HG02759 (cell line): ENCODE results near the gene LZTFL1.

Experiments used
- ATAC-seq: cut with Tn5 transposase; IDR thresholded peaks from one replicate; pipeline ENCODE4 v1.9.1; 2021; ENCODE audit warnings: mild to moderate bottlenecking, moderate library complexity; ENCODE audit not compliant: unreplicated experiment

Gene LZTFL1

DNA sequence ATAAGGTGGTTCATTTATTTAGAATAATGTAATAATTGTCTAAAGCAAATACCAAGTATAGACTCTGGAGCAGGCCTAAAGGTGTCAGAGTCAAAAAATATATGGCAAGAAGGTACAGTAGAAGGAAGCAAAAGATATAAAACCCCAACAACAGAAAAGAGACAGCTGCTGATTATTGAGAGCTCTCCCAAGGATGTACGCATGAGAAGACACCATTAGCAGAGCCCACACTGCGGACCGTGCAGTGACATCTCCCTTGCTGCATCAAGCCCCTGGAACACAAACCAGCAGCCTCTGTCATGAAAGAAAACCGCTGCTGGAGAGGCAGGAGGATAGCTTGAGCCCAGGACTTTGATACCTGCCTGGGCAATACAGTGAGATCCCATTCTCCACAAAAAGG, 27.6 kb downstream of the LZTFL1 start:
- ATAC-seq, result no peak

GRCh38 chr3:45807681-45808540, 34.0 kb downstream of the LZTFL1 start:
- no peak for ATAC-seq

DNA sequence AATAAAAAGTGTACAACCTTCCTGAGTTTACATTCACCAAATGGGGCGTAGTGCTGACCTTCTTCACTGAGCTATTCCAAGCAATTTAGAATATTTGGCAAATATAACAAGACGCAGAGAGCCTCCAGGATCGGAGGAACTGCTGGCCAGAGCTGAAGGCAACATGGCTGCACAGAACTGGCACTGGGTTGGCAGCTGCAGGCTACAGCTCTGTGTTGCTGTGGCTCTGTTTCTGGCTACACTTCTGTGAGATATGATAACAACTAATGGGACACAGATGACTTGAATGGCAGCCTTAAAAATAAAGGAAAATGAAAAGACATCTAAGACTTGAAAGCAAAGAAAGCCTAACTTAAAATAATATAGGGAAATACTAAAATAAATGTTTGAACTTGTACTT, 34.8 kb downstream of the LZTFL1 start:
- ATAC-seq, result no peak

DNA sequence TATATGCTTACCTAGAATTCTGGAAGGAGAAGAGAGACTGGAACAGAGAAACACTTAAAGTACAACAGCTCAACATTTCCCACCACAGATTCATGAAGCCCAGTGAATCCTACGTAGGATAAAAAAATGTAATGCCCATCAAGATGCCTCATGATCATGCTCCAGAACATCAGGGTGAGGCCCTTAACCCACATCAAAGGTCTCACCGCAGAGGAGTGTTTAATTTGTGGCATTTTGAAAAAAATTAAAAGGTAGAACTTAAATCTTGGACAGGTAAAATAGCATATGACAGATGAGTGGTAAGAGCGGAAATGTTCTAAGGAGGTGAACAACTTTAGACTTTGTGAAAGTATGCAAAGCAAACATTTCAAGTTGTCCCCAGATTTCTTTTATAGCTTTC, 35.8 kb downstream of the LZTFL1 start:
- ATAC-seq, result no peak

GRCh38 chr3:45803252-45803935, 38.5 kb downstream of the LZTFL1 start:
- no peak for ATAC-seq

DNA sequence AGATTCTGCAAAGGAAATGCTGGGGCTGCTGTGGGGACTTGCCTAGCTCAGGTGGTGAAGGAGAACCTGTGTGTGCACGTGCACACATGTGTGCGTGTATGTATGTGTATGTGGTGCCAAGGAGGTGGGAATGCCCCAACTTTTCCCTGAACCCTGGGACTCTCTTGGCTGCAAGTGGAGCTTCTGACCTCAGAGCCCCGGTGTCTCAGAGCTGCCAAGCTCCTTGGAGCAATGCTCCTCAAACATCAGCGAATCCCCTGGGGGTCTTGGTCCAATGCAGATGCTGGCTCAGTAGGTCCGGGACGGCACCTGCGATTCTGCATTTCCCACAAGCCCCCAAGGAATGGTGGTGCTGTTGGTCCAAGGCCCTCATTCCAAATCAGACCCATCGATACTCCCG, 39.8 kb downstream of the LZTFL1 start:
- ATAC-seq, result no peak

GRCh38 chr3:45800611-45801010, 41.3 kb downstream of the LZTFL1 start:
- no peak for ATAC-seq

GRCh38 chr3:45799586-45799985, 42.3 kb downstream of the LZTFL1 start:
- ATAC-seq, result no peak

- no peak for ATAC-seq
Measured at GRCh38 chr3:45798034-45798433, 43.9 kb downstream of the LZTFL1 start.

DNA sequence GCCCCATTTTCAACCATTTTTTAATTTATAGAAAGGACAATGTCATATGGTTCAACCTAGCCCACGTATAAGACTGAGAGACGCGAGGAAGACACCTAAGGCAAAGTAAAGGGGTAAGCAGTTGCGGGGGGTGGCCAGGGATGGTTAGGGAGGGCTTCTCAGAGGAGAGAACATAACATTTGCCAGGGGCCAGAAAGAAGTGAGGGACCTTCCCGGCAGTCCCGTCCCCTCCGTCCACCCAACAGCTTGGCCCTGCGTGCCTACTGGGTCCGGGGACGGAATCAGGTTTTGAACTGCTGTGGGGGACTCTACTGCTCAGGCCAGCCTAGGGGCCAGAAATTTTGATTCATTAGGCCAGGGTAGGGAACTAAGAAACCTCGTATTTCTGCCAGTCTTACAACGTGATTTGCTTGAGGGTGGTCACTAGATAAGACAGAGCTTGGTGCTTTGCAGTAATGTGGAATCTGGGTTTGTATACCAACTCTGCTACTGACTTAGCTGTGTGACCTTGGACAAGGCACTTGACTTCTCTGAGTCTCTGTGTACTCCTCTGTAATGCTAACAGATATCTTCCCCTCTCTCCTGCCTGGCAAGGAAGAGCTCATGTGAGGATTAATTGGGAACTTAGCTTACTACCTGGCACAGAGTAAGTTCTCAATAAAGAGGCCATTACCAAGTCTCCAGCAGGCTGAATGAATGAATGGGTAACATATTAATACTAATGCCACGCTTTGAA, 44.8 kb downstream of the LZTFL1 start:
- no peak for ATAC-seq

DNA sequence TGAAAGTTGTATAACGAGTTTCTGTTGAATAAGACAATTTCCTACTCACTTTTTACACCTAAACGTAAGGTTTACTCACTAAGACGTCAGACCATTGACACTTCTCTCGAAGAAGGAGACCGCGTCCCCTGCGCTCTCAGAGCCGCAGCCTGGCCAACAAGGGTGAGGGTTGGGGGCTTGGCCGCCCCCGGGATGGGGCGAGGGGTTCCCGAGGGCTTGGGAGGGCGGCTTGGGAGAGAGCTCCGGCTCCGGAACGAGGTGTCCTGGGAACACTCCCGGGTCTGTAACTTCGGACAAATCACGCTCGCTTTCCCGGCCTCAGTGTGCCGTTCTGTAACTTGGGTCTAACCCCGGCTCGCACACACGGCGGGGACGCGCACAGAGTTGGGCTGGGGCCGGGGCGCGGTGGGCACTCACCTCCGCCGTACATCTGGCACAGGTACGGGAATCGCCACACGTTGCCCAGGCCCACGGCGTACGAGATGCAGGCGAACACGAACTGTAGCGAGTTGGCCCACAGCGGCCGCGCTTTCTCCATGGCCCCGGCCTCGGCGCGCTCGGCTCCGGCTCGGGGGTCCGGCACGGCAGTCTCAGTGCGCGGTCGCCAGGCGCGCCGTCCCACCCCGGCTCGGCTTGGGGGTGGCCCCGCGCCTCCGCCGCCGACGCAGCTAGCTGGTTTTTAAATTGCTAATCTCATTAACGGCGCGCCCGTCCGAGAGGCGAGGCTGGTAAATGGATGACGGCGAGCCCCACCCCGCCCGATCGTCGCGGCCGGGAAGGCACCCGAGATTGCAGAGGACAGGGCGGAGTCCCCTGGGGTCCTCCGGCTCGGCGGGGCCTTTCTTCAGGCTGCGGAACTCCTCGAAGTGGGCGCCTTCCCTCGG, 45.8 kb downstream of the LZTFL1 start, which contains the start of gene SLC6A20:
Gene SLC6A20 (minus strand): TSS at position 655 of the 884 bp plus-strand sequence. CDS start 117 bp downstream, at position 538.
- ATAC-seq, result no peak

- ATAC-seq, result no peak
Measured at GRCh38 chr3:45795509-45795881, 46.4 kb downstream of the LZTFL1 start.

- ATAC-seq, result no peak
Measured at GRCh38 chr3:45794660-45795059, 47.3 kb downstream of the LZTFL1 start.

DNA sequence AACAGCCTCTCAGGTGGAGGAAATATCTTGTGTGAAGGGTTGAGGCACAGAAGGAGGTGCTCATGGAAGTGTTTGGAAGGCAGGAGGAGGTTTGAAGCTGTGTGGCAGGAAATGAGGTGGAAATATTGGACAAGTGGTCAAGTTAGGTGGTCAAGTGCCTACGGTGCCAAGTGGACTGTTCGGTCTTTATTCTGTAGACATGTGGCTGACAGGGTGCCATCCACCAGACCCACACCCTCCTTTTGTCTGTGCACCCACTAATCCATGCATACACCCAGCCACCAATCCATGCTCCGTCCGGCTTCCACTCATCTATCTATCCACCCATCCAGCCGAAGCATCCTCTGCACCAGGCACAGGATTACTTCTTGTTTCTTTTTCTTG, 47.8 kb downstream of the LZTFL1 start:
- no peak for ATAC-seq

DNA sequence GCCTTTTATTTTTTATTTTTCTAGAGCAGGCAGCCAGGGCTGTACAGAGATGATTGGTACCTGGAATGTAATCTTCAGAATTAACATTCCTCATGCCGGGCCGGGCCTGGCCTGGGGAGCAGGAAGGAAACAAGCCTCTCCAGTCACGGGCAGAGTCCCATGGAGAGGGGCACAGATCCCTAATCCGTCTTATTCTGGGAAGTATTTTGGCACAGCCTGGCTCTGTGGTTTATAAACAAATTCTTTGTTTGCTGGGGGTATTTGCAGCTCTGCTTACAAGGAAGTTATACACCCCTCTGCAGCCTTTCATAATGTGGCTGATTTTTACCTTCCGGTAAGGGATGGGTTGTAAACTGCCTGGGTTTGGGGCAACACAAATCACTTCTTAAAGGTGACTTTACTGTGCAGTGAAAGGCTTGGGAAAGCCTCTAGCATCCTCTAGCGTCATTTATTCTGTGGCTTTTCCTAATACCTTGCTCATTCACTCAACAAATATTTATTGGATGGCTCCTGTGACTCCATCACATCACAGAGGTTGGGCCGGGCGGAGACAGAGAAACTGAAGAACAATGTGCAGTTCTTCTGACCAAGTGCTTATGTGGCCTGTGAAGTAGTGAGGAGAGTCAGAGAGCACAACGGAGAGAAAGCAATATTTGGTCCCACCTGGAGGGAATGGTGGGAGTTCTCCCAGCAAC, 48.3 kb downstream of the LZTFL1 start:
- no peak for ATAC-seq

DNA sequence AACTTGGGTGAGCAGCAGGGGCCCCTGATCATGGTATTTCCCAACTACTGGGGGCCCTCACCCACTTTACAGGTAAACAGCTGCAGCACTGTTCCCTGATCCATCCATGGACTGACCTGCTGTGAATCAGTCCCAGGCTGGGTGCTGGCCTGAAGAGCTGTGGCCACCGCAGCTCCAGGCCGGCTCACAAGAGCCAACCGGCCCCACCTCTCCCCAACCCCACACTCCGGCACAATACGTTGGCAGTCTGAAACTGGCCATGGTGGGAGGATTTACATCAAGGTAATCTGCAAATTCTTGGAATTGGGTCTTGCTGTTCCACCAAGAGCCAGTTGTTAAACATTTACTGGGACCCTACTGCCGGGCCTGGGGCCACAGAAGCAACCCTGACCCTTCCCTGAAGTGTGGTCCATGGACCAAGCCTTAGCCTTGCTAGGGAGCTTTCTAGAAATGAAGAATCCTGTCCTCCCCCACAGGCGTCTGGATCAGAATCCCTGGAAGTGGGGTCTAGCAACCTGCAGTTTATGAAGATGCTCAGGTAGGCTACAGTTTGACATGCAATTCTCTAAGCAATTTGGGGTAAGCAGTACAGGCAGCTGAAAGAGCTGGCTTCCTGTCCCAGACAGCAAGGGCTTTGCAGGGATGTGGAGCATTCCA, 49.3 kb downstream of the LZTFL1 start:
- no peak for ATAC-seq

GRCh38 chr3:45792036-45792435, 49.9 kb downstream of the LZTFL1 start:
- no peak for ATAC-seq

- no peak for ATAC-seq
Measured at GRCh38 chr3:45790596-45790995, 51.3 kb downstream of the LZTFL1 start.

GRCh38 chr3:45789235-45789812, 52.6 kb downstream of the LZTFL1 start:
- no peak for ATAC-seq
